ENCODE results near the gene FAM13B.
A peak's percentile ranks its signal among the peaks of the same experiment; 100 is the strongest.

GRCh38 chr5:138032028-138032571 lies 779 bp downstream of the FAM13B start:
- no peak for TF ChIP-seq CTCF (IDR thresholded peaks at IDR 0.05)
- no peak for TF ChIP-seq POLR2A (IDR thresholded peaks at IDR 0.05)
- TF ChIP-seq EP300 (IDR thresholded peaks at IDR 0.05): no peak
- peak in 1 of 4 donors; percentile 31 for TF ChIP-seq POLR2AphosphoS5 (IDR thresholded peaks at IDR 0.05)

All from sigmoid colon (tissue), 4 donors.